ENCODE data around the gene CAV3.
A peak's percentile ranks its signal among the peaks of the same experiment; 100 is the strongest.

DNA sequence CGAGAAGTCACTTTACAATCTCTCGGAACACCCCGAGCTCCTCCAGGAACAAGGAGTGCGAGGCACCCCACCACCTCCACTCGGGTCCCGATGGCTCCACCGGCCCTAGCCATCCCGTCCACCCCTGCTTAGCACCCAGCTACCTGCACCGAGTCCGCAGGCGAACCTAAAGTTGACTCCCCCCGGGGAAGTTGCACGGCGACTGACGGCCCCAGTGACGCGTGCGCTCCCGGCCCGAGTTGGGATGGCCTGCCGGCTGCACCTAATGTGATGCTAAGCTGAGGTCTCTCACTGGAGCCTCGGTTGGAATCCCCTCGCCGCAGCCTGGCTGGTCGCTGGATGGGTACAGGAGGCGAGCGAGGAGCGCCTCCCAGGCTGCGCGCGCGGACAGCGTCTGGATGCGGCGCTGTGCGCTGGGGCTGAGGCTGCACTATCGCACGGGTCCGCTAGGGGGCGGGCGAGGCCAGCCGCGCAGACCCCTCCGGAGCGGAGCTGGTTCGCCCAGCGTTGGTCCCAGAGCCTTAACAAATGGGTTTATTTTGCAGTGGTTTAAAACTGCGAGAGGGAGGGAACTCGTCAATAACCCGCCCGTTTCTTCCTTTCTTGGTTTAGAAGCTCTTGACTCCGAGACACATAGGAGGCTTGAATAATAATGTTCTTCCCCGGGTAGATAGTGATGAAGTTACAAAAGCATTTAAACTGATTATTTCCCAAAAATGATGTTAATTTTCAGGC, 35.7 kb downstream of the CAV3 start, which contains the start of gene OXTR:
- TF ChIP-seq, protein P1, sequence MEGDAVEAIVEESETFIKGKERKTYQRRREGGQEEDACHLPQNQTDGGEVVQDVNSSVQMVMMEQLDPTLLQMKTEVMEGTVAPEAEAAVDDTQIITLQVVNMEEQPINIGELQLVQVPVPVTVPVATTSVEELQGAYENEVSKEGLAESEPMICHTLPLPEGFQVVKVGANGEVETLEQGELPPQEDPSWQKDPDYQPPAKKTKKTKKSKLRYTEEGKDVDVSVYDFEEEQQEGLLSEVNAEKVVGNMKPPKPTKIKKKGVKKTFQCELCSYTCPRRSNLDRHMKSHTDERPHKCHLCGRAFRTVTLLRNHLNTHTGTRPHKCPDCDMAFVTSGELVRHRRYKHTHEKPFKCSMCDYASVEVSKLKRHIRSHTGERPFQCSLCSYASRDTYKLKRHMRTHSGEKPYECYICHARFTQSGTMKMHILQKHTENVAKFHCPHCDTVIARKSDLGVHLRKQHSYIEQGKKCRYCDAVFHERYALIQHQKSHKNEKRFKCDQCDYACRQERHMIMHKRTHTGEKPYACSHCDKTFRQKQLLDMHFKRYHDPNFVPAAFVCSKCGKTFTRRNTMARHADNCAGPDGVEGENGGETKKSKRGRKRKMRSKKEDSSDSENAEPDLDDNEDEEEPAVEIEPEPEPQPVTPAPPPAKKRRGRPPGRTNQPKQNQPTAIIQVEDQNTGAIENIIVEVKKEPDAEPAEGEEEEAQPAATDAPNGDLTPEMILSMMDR (conservative IDR thresholded peaks at IDR 0.05), result peak; percentile 100
- no peak for TF ChIP-seq EZH2 (IDR thresholded peaks at IDR 0.05; ENCODE audit: low read depth)
